Kidney glomerular epithelial cell (primary cell): ENCODE measurements around the gene GMDS.

Experiments
- DNase-seq: peaks from one replicate; lab custom pipeline; 2025; lab: John Stamatoyannopoulos, UW

The GMDS gene

GRCh38 chr6:1739220-1739619 is 506.2 kb downstream of the GMDS start:
- no peak for DNase-seq

- no peak for DNase-seq
Observed at GRCh38 chr6:1738558-1739081, 506.8 kb downstream of the GMDS start.

GRCh38 chr6:1737463-1738311 is 507.7 kb downstream of the GMDS start:
- no peak for DNase-seq

- peak; percentile 11 for DNase-seq
Observed at GRCh38 chr6:1736346-1737105, 508.9 kb downstream of the GMDS start.

- DNase-seq: peak; percentile 81
Observed at GRCh38 chr6:1735239-1735803, 510.1 kb downstream of the GMDS start.

GRCh38 chr6:1730882-1731281 is 514.5 kb downstream of the GMDS start:
- DNase-seq: no peak

- no peak for DNase-seq
Observed at GRCh38 chr6:1729750-1730140, 515.7 kb downstream of the GMDS start.

- no peak for DNase-seq
Observed at GRCh38 chr6:1729133-1729749, 516.2 kb downstream of the GMDS start.

- no peak for DNase-seq
Observed at GRCh38 chr6:1726341-1726768, 519.0 kb downstream of the GMDS start.

GRCh38 chr6:1724616-1725015 is 520.8 kb downstream of the GMDS start:
- DNase-seq: no peak

- DNase-seq: no peak
Observed at GRCh38 chr6:1724124-1724523, 521.3 kb downstream of the GMDS start.

- no peak for DNase-seq
Observed at GRCh38 chr6:1722801-1723200, 522.6 kb downstream of the GMDS start.

GRCh38 chr6:1720620-1721322 is 524.6 kb downstream of the GMDS start:
- DNase-seq: no peak

- no peak for DNase-seq
Observed at GRCh38 chr6:1719922-1720321, 525.5 kb downstream of the GMDS start.

- DNase-seq: no peak
Observed at GRCh38 chr6:1716868-1717267, 528.5 kb downstream of the GMDS start.

GRCh38 chr6:1716396-1716795 is 529.0 kb downstream of the GMDS start:
- DNase-seq: no peak

- no peak for DNase-seq
Observed at GRCh38 chr6:1715336-1715735, 530.1 kb downstream of the GMDS start.

GRCh38 chr6:1714654-1715053 is 530.8 kb downstream of the GMDS start:
- no peak for DNase-seq

GRCh38 chr6:1713016-1713600 is 532.3 kb downstream of the GMDS start:
- no peak for DNase-seq

GRCh38 chr6:1712451-1712850 is 533.0 kb downstream of the GMDS start:
- no peak for DNase-seq

GRCh38 chr6:1711136-1711535 is 534.3 kb downstream of the GMDS start:
- no peak for DNase-seq
